Brain microvascular endothelial cell (primary cell): ENCODE results near the gene MCTS1.
"Not testable (repeated sequence)": the region's sequence is repeated elsewhere in the genome, so short reads cannot be mapped to it uniquely, and the experiment has no call there.

Source experiments
- DNase-seq: peaks from one replicate; pipeline ENCODE4 v3.0.0-alpha.2; 2020
- H3K27ac ChIP-seq: fragments of 250-450 bp; sonication (Bioruptor Pico); 2 replicates; pipeline ENCODE4 v1.5.1; 2020; ENCODE audit warnings: mild to moderate bottlenecking, moderate library complexity
- H3K27me3 ChIP-seq: fragments of 250-450 bp; sonication (Bioruptor Pico); replicated peaks from 2 replicates; pipeline ENCODE4 v1.5.1; 2020; ENCODE audit warnings: mild to moderate bottlenecking
- H3K36me3 ChIP-seq: fragments of 250-450 bp; sonication (Bioruptor Pico); replicated peaks from 2 replicates; pipeline ENCODE4 v1.5.1; 2020; ENCODE audit warnings: mild to moderate bottlenecking
- H3K4me3 ChIP-seq: 2 replicates; pipeline ENCODE4 v1.5.1; 2011; ENCODE audit warnings: low read depth, mild to moderate bottlenecking, control low read depth, low read length, moderate library complexity
- CTCF ChIP-seq: IDR thresholded peaks from 2 replicates; pipeline ENCODE4 v1.5.1; 2011; ENCODE audit warnings: low read depth, mild to moderate bottlenecking, moderate library complexity, low read length, control low read depth, inconsistent platforms; ENCODE audit errors: missing control alignments
- in situ Hi-C: cut with HindIII; loops from 2 replicates; pipeline ENCODE4 v1.10.0; 2017; ENCODE audit warnings: low sequenced_read_pairs, low pct_ligation_motif_present

The MCTS1 gene

GRCh38 chrX:120638619-120639018 lies 34.7 kb downstream of the MCTS1 start:
- TF ChIP-seq CTCF: no peak
- in situ Hi-C loops: no loop called here
- Histone ChIP-seq H3K27me3 (no peaks in the 10 kb centered on the region), H3K4me3 (no peak overlapping the region), H3K27ac (no peak overlapping the region), H3K36me3 (no peaks in the 10 kb centered on the region)
- DNase-seq: no peak

- Histone ChIP-seq H3K4me3 (no peak overlapping the region), H3K36me3 (no peaks in the 10 kb centered on the region), H3K27ac (no peak overlapping the region), H3K27me3 (no peaks in the 10 kb centered on the region)
- TF ChIP-seq CTCF: no peak
- in situ Hi-C loops: no loop called here
- DNase-seq: no peak
Measured at GRCh38 chrX:120642871-120643270, 39.0 kb downstream of the MCTS1 start.

- peak; percentile 39 for DNase-seq
- no peaks in the 10 kb centered on the region for H3K27me3 ChIP-seq
- in situ Hi-C loops: no loop called here
- no peak overlapping the region for H3K27ac ChIP-seq
- no peaks in the 10 kb centered on the region for H3K36me3 ChIP-seq
- TF ChIP-seq CTCF: no peak
- no peak overlapping the region for H3K4me3 ChIP-seq
Measured at GRCh38 chrX:120647127-120647526, 43.2 kb downstream of the MCTS1 start.

GRCh38 chrX:120652256-120652655 lies 48.4 kb downstream of the MCTS1 start:
- H3K4me3 ChIP-seq, in situ Hi-C loops, H3K27me3 ChIP-seq, DNase-seq, H3K36me3 ChIP-seq, H3K27ac ChIP-seq: not testable (repeated sequence)

GRCh38 chrX:120653000-120653399 lies 49.1 kb downstream of the MCTS1 start:
- no peak for TF ChIP-seq CTCF
- Histone ChIP-seq H3K27ac (no peak overlapping the region), H3K4me3 (no peak overlapping the region), H3K27me3 (no peaks in the 10 kb centered on the region), H3K36me3 (no peaks in the 10 kb centered on the region)
- DNase-seq: no peak
- in situ Hi-C loops: no loop called here

GRCh38 chrX:120660637-120661036 lies 56.7 kb downstream of the MCTS1 start:
- DNase-seq: no peak
- Histone ChIP-seq H3K4me3 (no peak overlapping the region), H3K27ac (no peak overlapping the region), H3K36me3 (no peaks in the 10 kb centered on the region), H3K27me3 (no peaks in the 10 kb centered on the region)
- TF ChIP-seq CTCF: no peak
- in situ Hi-C loops: no loop called here
